Pancreas (tissue), 10 donors: ENCODE measurements around the gene STIM1. TPM values are rescaled to one million over a fixed set of nuclear protein-coding genes. Genes with fewer than 3 reads are reported as not detected.
A peak's percentile ranks its signal among the peaks of the same experiment; 100 is the strongest.
"Not testable (repeated sequence)": the region's sequence is repeated elsewhere in the genome, so short reads cannot be mapped to it uniquely, and the experiment has no call there.

Source experiments
- ATAC-seq, 4 donors: fragments of 200-7000 bp; cut with Tn5 transposase; one replicate each; pipeline versions ENCODE4 v1.8.0 to v1.9.1; 2020; ENCODE audit warnings: mild to moderate bottlenecking in 4 of 4, moderate library complexity in 4 of 4
- DNase-seq, 6 donors: peaks; one replicate each; pipeline ENCODE4 v3.0.0-alpha.2; 2020
- FAIRE-seq: peaks from 2 replicates; lab custom pipeline; 2012; peaks lifted over from hg19 to GRCh38; lab: Jason Lieb, UNC
- H3K27ac ChIP-seq, 4 donors: fragments of 200-600 bp; sonication (generic); 1 replicate in 3 of 4; 2 replicates in 1 of 4; pipeline versions ENCODE4 v1.5.0 to v1.8.0; 2020
- H3K27me3 ChIP-seq, 4 donors: fragments of 200-600 bp; one replicate each; pipeline ENCODE4 v1.8.0; 2021
- H3K36me3 ChIP-seq, 3 donors: fragments of 200-600 bp; sonication (generic) in 1 of 3; one replicate each; pipeline versions ENCODE4 v1.5.0 to v1.8.0; 2020 to 2021
- H3K4me1 ChIP-seq, 3 donors: fragments of 200-600 bp; one replicate each; pipeline ENCODE4 v1.8.0; 2021
- H3K4me3 ChIP-seq, 4 donors: fragments of 200-600 bp; sonication (generic) in 2 of 4; one replicate each; pipeline versions ENCODE4 v1.5.0 to v1.8.0; 2020 to 2021
- H3K9me3 ChIP-seq, 4 donors: fragments of 200-600 bp; one replicate each; pipeline ENCODE4 v1.8.0; 2021
- WGBS, 2 donors: extraction: QIAGEN DNeasy Blood & Tissue Kit; methylation state at CpG; one replicate each; pipeline ENCODE4 v1.1.7; 2013; 5-methylcytosine and 5-hydroxymethylcytosine counted together
- intact Hi-C, 3 donors: fragments of 100-400 bp; cut with DNase I; formaldehyde crosslinking; loops; one replicate each; pipeline versions ENCODE4 v1.11.1 to v1.14.2; 2022
- polyA plus RNA-seq, 2 donors: library from polyadenylated mRNA; stranded (reverse); fragments of 200-250 nt; gene quantifications; one replicate each; pipeline ENCODE4 v1.2.3, GENCODE V29; 2013
- total RNA-seq, 6 donors: library from RNA; stranded (reverse); fragmentation: NEBNext Ultra II Directional in 4 of 6; extraction: Animal tissue kit (Norgen Biotek cat#: 25700) in 4 of 6; gene quantifications; one replicate each; pipeline versions ENCODE4 v1.2.1 to v1.2.4, GENCODE V29; 2021 to 2023
- TF ChIP-seq, protein P1 (sequence below), 4 donors: fragments of 200-600 bp; sonication (generic) in 3 of 4; IDR thresholded peaks; one replicate each; pipeline versions ENCODE4 v1.5.0 to v1.8.0; 2021; ENCODE audit warnings: antibody characterized with exemption in 4 of 4
- donor health status: healthy with polysubstance abuse.
- donor health status: DM: no; HTN: no; CAD: no; lungs with moderate emphysema.
- donor health status: DM: no; HTN: no; CAD: no.
- donor health status: control.
- donor health status: control.
- donor health status: Bipolar disorder and iron deficiency.
- donor health status: DM: yes; HTN: yes; CAD: no.
- donor health status: DM: no; HTN: no; CAD: no.
- donor health status: DM: no; HTN: no; CAD: no.
- donor health status: DM: yes; HTN: yes; CAD: no.

STIM1 gene
- total and polyA plus RNA-seq, 8 donors = 10.2 to 28.9 (median 18.8) TPM

DNA sequence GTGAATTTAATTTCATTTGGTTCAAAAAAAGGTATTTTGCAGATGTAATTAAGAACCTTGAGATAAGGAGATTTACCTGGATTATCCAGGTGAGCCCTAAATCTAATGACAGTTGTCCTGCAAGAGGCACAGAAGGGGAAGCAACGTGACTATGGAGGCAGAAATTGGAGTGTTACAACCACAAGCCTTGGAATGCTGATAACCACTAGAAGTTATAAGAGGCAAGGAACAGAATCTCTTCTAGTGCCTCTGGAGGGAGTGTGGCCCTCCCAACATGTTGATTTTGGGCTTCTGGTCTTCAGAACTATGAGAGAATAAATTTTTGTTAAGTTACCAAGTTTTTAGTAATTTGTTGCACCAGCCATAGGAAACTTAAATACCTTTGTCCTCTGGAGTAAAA, 271.9 kb downstream of the STIM1 start:
- 77 to 87% methylated on average over 1 of the region's 1 CpG for WGBS, 2 donors
- H3K4me3 ChIP-seq = no peak overlapping the region
- H3K36me3 ChIP-seq = peaks cover 0 to 33% (median 0%) of the 10 kb centered on the region in 3 donors
- H3K27ac ChIP-seq = no peak overlapping the region
- no peaks in the 10 kb centered on the region for H3K4me1 ChIP-seq
- no peak for ATAC-seq
- intact Hi-C loops = no loop called here
- FAIRE-seq = no peak
- DNase-seq = no peak
- TF ChIP-seq, protein P1, sequence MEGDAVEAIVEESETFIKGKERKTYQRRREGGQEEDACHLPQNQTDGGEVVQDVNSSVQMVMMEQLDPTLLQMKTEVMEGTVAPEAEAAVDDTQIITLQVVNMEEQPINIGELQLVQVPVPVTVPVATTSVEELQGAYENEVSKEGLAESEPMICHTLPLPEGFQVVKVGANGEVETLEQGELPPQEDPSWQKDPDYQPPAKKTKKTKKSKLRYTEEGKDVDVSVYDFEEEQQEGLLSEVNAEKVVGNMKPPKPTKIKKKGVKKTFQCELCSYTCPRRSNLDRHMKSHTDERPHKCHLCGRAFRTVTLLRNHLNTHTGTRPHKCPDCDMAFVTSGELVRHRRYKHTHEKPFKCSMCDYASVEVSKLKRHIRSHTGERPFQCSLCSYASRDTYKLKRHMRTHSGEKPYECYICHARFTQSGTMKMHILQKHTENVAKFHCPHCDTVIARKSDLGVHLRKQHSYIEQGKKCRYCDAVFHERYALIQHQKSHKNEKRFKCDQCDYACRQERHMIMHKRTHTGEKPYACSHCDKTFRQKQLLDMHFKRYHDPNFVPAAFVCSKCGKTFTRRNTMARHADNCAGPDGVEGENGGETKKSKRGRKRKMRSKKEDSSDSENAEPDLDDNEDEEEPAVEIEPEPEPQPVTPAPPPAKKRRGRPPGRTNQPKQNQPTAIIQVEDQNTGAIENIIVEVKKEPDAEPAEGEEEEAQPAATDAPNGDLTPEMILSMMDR (IDR thresholded peaks at IDR 0.05) = no peak
- no peaks in the 10 kb centered on the region for H3K9me3 ChIP-seq
- H3K27me3 ChIP-seq = no peaks in the 10 kb centered on the region

DNA sequence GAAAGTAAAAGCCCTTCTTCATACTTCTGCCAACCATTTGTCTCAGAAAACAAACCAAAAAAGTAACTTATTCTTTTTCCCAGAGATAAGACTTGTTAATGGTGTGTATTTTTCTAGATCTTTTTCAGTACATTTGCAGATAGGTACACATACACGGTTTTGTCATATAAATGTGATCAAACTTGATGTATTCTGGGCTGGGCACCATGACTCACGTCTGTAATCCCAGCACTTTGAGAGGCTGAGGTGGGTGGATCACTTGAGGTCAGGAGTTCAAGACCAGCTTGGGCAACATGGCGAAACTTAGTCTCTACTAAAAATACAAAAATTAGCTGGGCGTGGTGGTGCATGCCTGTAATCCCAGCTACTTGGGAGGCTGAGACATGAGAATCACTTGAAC, 274.8 kb downstream of the STIM1 start:
- H3K27ac ChIP-seq, ATAC-seq, H3K9me3 ChIP-seq, intact Hi-C loops, H3K4me3 ChIP-seq, FAIRE-seq, H3K27me3 ChIP-seq, DNase-seq, H3K4me1 ChIP-seq: not testable (repeated sequence)
- 74 to 76% methylated on average over 4 of the region's 4 CpGs for WGBS, 2 donors
- H3K36me3 ChIP-seq = peaks cover 0 to 15% (median 0%) of the 10 kb centered on the region in 3 donors

DNA sequence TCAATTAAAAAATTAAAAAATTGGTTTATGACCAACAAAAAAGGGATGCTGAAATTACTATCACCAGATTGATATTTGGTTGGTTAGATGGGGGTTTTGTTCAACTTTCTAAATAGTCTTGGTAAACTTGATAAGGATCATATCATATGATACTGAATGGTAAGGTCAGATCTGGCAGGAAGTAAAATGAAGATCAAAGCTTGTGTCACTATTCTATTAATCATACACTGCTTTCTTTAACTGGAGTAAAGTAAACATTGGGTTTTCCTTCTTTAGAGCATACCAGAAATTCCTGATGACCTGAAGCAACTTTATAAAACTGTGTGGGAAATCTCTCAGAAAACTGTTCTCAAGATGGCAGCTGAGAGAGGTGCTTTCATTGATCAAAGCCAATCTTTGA, 279.3 kb downstream of the STIM1 start:
- intact Hi-C loops = no loop called here
- TF ChIP-seq, protein P1 (IDR thresholded peaks at IDR 0.05) = no peak
- DNase-seq (no peak), FAIRE-seq (no peak), ATAC-seq (peak in 1 of 4 donors; percentile 52)
- H3K4me3 ChIP-seq = no peak overlapping the region
- no peaks in the 10 kb centered on the region for H3K4me1 ChIP-seq
- peaks cover 0 to 12% (median 9%) of the 10 kb centered on the region in 3 donors for H3K36me3 ChIP-seq
- H3K27ac ChIP-seq = no peak overlapping the region
- H3K27me3 ChIP-seq = no peaks in the 10 kb centered on the region
- no peaks in the 10 kb centered on the region for H3K9me3 ChIP-seq

DNA sequence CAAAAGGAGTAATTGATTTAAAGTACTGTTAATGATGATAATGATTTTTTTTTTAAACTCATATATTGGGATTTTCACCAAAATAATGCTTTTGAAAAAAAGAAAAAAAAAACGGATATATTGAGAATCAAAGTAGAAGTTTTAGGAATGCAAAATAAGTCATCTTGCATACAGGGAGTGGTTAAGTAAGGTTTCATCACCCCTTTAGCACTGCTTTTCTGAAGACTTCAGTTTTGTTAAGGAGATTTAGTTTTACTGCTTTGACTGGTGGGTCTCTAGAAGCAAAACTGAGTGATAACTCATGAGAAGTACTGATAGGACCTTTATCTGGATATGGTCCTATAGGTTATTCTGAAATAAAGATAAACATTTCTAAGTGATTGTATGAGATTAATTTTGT, 283.0 kb downstream of the STIM1 start:
- DNase-seq = no peak
- no peaks in the 10 kb centered on the region for H3K4me1 ChIP-seq
- no peaks in the 10 kb centered on the region for H3K27me3 ChIP-seq
- no peak overlapping the region for H3K27ac ChIP-seq
- TF ChIP-seq, protein P1 (IDR thresholded peaks at IDR 0.05) = no peak
- peaks cover 0 to 12% (median 9%) of the 10 kb centered on the region in 3 donors for H3K36me3 ChIP-seq
- ATAC-seq = no peak
- H3K4me3 ChIP-seq = no peak overlapping the region
- no peak for FAIRE-seq
- no peaks in the 10 kb centered on the region for H3K9me3 ChIP-seq
- intact Hi-C loops = no loop called here
- 94 to 95% methylated on average over 1 of the region's 1 CpG for WGBS, 2 donors

DNA sequence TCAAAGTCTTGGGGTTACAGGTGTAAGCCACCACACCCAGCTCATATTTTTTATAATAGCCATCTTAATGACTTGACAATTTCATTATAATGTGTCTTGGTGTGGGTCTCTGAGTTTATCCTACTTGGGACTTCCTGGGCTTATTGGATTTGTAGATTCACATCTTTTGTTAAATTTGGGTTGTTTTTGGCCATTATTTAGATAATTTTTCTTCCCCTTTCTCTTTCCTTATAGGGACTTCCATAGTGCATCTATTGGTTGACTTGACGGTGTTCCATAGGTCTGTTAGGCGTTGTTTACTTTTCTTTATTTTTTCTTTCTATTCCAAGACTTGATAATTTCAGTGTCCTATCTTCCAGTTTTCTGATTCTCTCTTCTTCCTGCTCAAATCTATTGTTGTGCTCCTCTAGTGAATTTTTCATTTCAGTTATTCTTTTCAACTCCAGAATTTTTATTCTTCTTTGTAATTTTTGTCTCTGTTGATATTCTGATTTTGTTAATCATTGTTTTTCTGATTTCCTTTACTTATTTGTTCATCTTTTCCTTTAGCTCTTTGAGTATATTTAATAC, 284.7 kb downstream of the STIM1 start:
- no peaks in the 10 kb centered on the region for H3K9me3 ChIP-seq
- intact Hi-C loops = no loop called here
- no peak overlapping the region for H3K4me3 ChIP-seq
- no peak overlapping the region for H3K27ac ChIP-seq
- ATAC-seq (no peak), FAIRE-seq (no peak), DNase-seq (no peak)
- no peaks in the 10 kb centered on the region for H3K4me1 ChIP-seq
- TF ChIP-seq, protein P1 (IDR thresholded peaks at IDR 0.05) = no peak
- 98 to 100% methylated on average over 2 of the region's 2 CpGs for WGBS, 2 donors
- H3K27me3 ChIP-seq = no peaks in the 10 kb centered on the region
- peaks cover 0 to 12% (median 9%) of the 10 kb centered on the region in 3 donors for H3K36me3 ChIP-seq

Other genes with a start within 250 kb of the STIM1 start
- gene ART5, start 213.7 kb upstream of the STIM1 start, total RNA-seq = under 1 TPM in 4 of 6 donors, not detected in 2; 0.14 to 0.51 (median 0.23) TPM
- gene ART5, start 213.7 kb upstream of the STIM1 start, polyA plus RNA-seq = under 1 TPM; 0.11 to 0.26 TPM
- not detected for gene ART1, start 210.5 kb upstream of the STIM1 start, total RNA-seq
- not detected for gene ART1, start 210.5 kb upstream of the STIM1 start, polyA plus RNA-seq
- under 1 TPM; 0.35 to 0.70 (median 0.49) TPM for gene CHRNA10, start 184.3 kb upstream of the STIM1 start, total RNA-seq
- gene CHRNA10, start 184.3 kb upstream of the STIM1 start, polyA plus RNA-seq = 1 to 10 TPM; 1.8 to 3.1 TPM
- gene NUP98, start 58.1 kb upstream of the STIM1 start, total RNA-seq = 10 to 100 TPM; 21.2 to 38.0 (median 27.0) TPM
- gene NUP98, start 58.1 kb upstream of the STIM1 start, polyA plus RNA-seq = 10 to 100 TPM; 12.2 to 18.7 TPM
- 10 to 100 TPM; 13.5 to 21.4 (median 17.2) TPM for gene PGAP2, start 47.1 kb upstream of the STIM1 start, total RNA-seq
- gene PGAP2, start 47.1 kb upstream of the STIM1 start, polyA plus RNA-seq = 10 to 100 TPM; 18.6 to 32.9 TPM
- 10 to 100 TPM in 5 of 6 donors, 1 to 10 TPM in 1; 9.0 to 27.5 (median 14.0) TPM for gene RHOG, start 14.7 kb upstream of the STIM1 start, total RNA-seq
- gene RHOG, start 14.7 kb upstream of the STIM1 start, polyA plus RNA-seq = 10 to 100 TPM; 13.6 to 18.5 TPM
- gene RRM1, start 239.1 kb downstream of the STIM1 start, total RNA-seq = 10 to 100 TPM; 13.1 to 27.8 (median 18.2) TPM
- 1 to 10 TPM; 3.3 to 9.3 TPM for gene RRM1, start 239.1 kb downstream of the STIM1 start, polyA plus RNA-seq